Measurements from ENCODE around the gene RNF130.
"Not testable (repeated sequence)": the region's sequence is repeated elsewhere in the genome, so short reads cannot be mapped to it uniquely, and the experiment has no call there.

Gene RNF130

GRCh38 chr5:180097163-180097894 is 25.8 kb upstream of the RNF130 start:
- H3K27ac Mint-ChIP-seq = no peak overlapping the region

GRCh38 chr5:180096616-180097015 is 25.1 kb upstream of the RNF130 start:
- H3K36me3 Mint-ChIP-seq (ENCODE audit: low read depth) = no peaks in the 10 kb centered on the region
- H3K27ac Mint-ChIP-seq = no peak overlapping the region
- H3K4me1 Mint-ChIP-seq (ENCODE audit: low read depth) = no peaks in the 10 kb centered on the region
- H3K4me3 Mint-ChIP-seq = no peak overlapping the region
- peaks cover 6% of the 10 kb centered on the region for H3K27me3 Mint-ChIP-seq (ENCODE audit: low read depth)
- H3K9me3 Mint-ChIP-seq = no peaks in the 10 kb centered on the region

More at GRCh38 chr5:180097163-180097894, 25.8 kb upstream of the RNF130 start:
- no peaks in the 10 kb centered on the region for H3K9me3 Mint-ChIP-seq
- H3K27me3 Mint-ChIP-seq (ENCODE audit: low read depth) = peaks cover 6% of the 10 kb centered on the region
- no peak overlapping the region for H3K4me3 Mint-ChIP-seq
- H3K4me1 Mint-ChIP-seq (ENCODE audit: low read depth) = no peaks in the 10 kb centered on the region
- H3K36me3 Mint-ChIP-seq (ENCODE audit: low read depth) = no peaks in the 10 kb centered on the region

DNA sequence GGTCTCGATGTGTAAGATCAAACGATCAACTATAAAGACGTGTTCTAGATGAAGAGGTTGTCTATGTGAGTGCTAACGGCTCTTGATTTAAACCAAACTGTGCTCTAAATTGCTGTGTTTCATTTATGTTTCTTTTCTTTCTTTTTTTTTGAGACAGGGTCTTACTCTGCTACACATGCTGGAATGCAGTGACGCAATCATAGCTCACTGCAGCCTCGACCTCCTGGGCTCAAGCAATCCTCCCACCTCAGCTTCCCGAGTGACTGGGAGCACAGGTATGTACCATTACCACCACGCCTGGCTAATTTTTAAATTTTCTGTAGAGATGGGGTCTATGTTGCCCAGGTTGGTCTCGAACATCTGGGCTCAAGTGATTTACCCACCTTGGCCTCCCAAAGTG is 24.0 kb upstream of the RNF130 start:
- Mint-ChIP-seq H3K9me3 (no peaks in the 10 kb centered on the region), H3K27ac (no peak overlapping the region), H3K36me3 (ENCODE audit: low read depth) (no peaks in the 10 kb centered on the region), H3K27me3 (ENCODE audit: low read depth) (peaks cover 12% of the 10 kb centered on the region), H3K4me1 (ENCODE audit: low read depth) (no peaks in the 10 kb centered on the region), H3K4me3 (no peak overlapping the region)

DNA sequence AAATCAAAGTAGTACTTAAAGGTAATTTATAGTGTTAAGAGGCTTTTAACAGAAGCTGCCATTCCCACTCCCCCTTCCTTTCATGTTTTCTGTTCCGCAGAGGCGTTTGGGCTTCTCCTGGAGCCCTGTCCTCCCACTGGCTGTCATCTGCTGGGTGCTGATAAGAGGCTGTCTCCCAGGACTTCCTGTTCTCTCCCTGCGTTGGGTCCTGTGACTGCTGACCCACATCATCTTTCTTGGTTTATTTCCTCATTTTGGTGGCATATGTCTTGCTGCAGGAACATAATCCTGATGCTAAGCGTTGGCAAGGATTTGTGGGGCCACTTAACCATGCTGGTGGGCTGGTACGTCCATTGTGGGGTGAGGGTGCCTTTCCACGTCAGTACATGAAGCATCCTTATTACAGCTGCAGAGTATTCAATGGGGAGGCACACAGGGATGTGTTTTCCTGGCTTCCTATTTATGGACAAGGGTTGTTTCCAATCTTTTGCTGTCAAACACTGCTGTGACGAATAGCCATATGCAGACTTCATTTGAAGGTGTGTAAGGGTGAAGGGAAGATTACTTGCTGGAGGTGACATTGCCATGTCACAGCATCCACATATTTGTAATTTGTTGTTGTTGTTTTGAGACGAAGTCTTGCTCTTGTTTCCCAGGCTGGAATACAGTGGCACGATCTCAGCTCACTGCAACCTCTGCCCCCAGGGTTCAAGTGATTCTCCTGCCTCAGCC is 22.3 kb upstream of the RNF130 start:
- no peak overlapping the region for H3K4me3 Mint-ChIP-seq
- H3K27ac Mint-ChIP-seq = no peak overlapping the region
- peaks cover 16% of the 10 kb centered on the region for H3K27me3 Mint-ChIP-seq (ENCODE audit: low read depth)
- peaks cover 4% of the 10 kb centered on the region for H3K4me1 Mint-ChIP-seq (ENCODE audit: low read depth)
- H3K36me3 Mint-ChIP-seq (ENCODE audit: low read depth) = no peaks in the 10 kb centered on the region
- H3K9me3 Mint-ChIP-seq = no peaks in the 10 kb centered on the region

- Mint-ChIP-seq H3K4me1 (ENCODE audit: low read depth) (peaks cover 4% of the 10 kb centered on the region), H3K36me3 (ENCODE audit: low read depth) (no peaks in the 10 kb centered on the region), H3K9me3 (no peaks in the 10 kb centered on the region), H3K27ac (no peak overlapping the region), H3K4me3 (no peak overlapping the region), H3K27me3 (ENCODE audit: low read depth) (peaks cover 16% of the 10 kb centered on the region)
Measured at GRCh38 chr5:180093241-180093640, 21.7 kb upstream of the RNF130 start.

- Mint-ChIP-seq H3K27ac (no peak overlapping the region), H3K27me3 (ENCODE audit: low read depth) (peaks cover 16% of the 10 kb centered on the region), H3K4me3 (peak overlapping the region; percentile 5), H3K4me1 (ENCODE audit: low read depth) (peaks cover 5% of the 10 kb centered on the region), H3K9me3 (no peaks in the 10 kb centered on the region), H3K36me3 (ENCODE audit: low read depth) (no peaks in the 10 kb centered on the region)
Measured at GRCh38 chr5:180090769-180091546, 19.4 kb upstream of the RNF130 start.

GRCh38 chr5:180090098-180090768 is 18.7 kb upstream of the RNF130 start:
- Mint-ChIP-seq H3K4me3 (peak overlapping the region; percentile 81), H3K36me3 (ENCODE audit: low read depth) (no peaks in the 10 kb centered on the region), H3K27me3 (ENCODE audit: low read depth) (peaks cover 16% of the 10 kb centered on the region), H3K27ac (no peak overlapping the region), H3K9me3 (no peaks in the 10 kb centered on the region), H3K4me1 (ENCODE audit: low read depth) (peaks cover 10% of the 10 kb centered on the region)

DNA sequence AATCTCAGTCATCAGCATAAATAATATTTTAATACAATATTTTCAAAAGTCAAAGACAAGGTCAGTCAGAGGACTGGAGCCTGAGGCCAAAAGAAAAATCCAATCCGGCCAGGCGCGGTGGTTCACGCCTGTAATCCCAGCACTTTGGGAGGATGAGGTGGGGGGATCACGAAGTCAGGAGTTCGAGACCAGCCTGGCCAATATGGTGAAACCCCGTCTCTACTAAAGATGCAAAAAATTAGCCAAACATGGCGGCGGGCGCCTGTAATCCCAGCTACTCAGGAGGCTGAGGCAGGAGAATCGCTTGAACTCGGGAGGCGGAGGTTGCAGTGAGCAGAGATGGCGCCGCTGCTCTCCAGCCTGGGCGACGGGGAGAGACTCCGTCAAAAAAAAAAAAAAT is 18.1 kb upstream of the RNF130 start:
- H3K36me3 Mint-ChIP-seq (ENCODE audit: low read depth); H3K4me3 Mint-ChIP-seq; H3K4me1 Mint-ChIP-seq (ENCODE audit: low read depth); H3K9me3 Mint-ChIP-seq; H3K27ac Mint-ChIP-seq: not testable (repeated sequence)
- H3K27me3 Mint-ChIP-seq (ENCODE audit: low read depth) = peaks cover 16% of the 10 kb centered on the region

GRCh38 chr5:180088561-180088960 is 17.0 kb upstream of the RNF130 start:
- H3K27ac Mint-ChIP-seq = no peak overlapping the region
- no peaks in the 10 kb centered on the region for H3K36me3 Mint-ChIP-seq (ENCODE audit: low read depth)
- H3K4me3 Mint-ChIP-seq = no peak overlapping the region
- H3K4me1 Mint-ChIP-seq (ENCODE audit: low read depth) = peaks cover 10% of the 10 kb centered on the region
- H3K9me3 Mint-ChIP-seq = no peaks in the 10 kb centered on the region
- H3K27me3 Mint-ChIP-seq (ENCODE audit: low read depth) = peaks cover 10% of the 10 kb centered on the region

GRCh38 chr5:180086816-180087399 is 15.3 kb upstream of the RNF130 start:
- no peaks in the 10 kb centered on the region for H3K9me3 Mint-ChIP-seq
- no peaks in the 10 kb centered on the region for H3K36me3 Mint-ChIP-seq (ENCODE audit: low read depth)
- no peak overlapping the region for H3K27ac Mint-ChIP-seq
- no peak overlapping the region for H3K4me3 Mint-ChIP-seq
- peaks cover 10% of the 10 kb centered on the region for H3K4me1 Mint-ChIP-seq (ENCODE audit: low read depth)
- peaks cover 10% of the 10 kb centered on the region for H3K27me3 Mint-ChIP-seq (ENCODE audit: low read depth)

DNA sequence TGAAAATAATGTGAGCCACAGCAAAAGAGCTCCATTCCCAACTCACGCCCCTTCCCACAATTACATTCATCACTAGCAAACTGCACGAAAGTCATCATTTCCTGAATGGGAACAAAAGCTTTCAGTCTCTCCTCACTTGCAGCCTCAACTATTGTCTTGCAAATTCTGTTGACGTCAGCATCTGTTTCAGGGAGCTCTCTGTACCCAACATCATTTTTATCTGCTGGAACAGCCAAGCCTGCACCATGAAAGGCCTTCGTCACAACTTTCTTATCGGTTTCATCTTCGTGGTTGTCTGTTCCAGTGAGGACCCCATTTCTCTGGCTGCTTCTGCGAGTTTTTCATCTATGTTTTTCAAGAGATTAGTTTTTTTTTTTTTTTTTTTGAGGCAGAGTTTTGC is 14.3 kb upstream of the RNF130 start:
- Mint-ChIP-seq H3K4me1 (ENCODE audit: low read depth) (peaks cover 10% of the 10 kb centered on the region), H3K4me3 (no peak overlapping the region), H3K27ac (no peak overlapping the region), H3K27me3 (ENCODE audit: low read depth) (peaks cover 4% of the 10 kb centered on the region), H3K36me3 (ENCODE audit: low read depth) (no peaks in the 10 kb centered on the region), H3K9me3 (no peaks in the 10 kb centered on the region)

- Mint-ChIP-seq H3K27me3 (ENCODE audit: low read depth) (peaks cover 8% of the 10 kb centered on the region), H3K4me3 (no peak overlapping the region), H3K27ac (no peak overlapping the region), H3K9me3 (no peaks in the 10 kb centered on the region), H3K4me1 (ENCODE audit: low read depth) (peaks cover 6% of the 10 kb centered on the region), H3K36me3 (ENCODE audit: low read depth) (no peaks in the 10 kb centered on the region)
Measured at GRCh38 chr5:180084638-180085561, 13.3 kb upstream of the RNF130 start.

DNA sequence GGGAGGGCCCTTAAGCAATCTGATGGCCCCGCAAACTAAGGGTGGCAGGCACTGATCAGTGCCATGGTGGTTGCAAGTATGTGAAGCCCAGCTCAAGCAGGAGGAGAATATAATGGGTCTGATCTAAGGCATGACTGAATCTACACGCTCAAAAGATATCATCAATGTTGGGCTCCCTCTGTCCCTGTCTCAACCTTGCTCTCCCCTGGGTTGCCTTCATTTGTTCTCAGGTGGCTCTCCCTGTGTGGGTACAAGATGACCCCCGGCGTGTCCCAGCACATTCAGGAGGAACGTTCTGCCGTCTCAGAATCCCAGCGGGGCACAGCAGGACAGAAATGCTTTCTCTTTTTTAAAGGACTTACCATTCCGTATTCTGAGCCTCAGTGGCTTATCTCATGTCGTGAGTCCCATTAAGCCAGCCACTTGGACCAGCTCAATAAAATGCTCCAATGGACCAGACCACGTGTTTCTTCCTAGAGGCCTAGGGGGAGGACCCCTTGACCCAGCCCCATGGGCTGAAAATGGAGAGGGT is 12.0 kb upstream of the RNF130 start:
- H3K4me3 Mint-ChIP-seq = no peak overlapping the region
- H3K27me3 Mint-ChIP-seq (ENCODE audit: low read depth) = peaks cover 18% of the 10 kb centered on the region
- H3K36me3 Mint-ChIP-seq (ENCODE audit: low read depth) = no peaks in the 10 kb centered on the region
- H3K27ac Mint-ChIP-seq = no peak overlapping the region
- H3K4me1 Mint-ChIP-seq (ENCODE audit: low read depth) = peaks cover 6% of the 10 kb centered on the region
- H3K9me3 Mint-ChIP-seq = no peaks in the 10 kb centered on the region

Data from T-helper 1 cell treated with Interleukin-12 subunit alpha and Interleukin-12 subunit beta and Interleukin-4 antibody, amounts not matched to agents 30 μg/mL and 1 μg/mL, for 36 hours (primary cell).